GM12891 (cell line): Measurements from ENCODE around the gene GRB2.
"Not testable (repeated sequence)": the region's sequence is repeated elsewhere in the genome, so short reads cannot be mapped to it uniquely, and the experiment has no call there.

Source experiments
- DNase-seq: peaks from one replicate; pipeline ENCODE4 v3.0.0; 2011; ENCODE audit warnings: low spot score; ENCODE audit not compliant: insufficient read length
- FAIRE-seq: peaks from 2 replicates; lab custom pipeline; 2011; peaks lifted over from hg19 to GRCh38; lab: Jason Lieb, UNC
- PAX5 ChIP-seq: IDR thresholded peaks from 2 replicates; pipeline ENCODE4 v1.6.1; 2011; ENCODE audit warnings: low read length, moderate library complexity, mild to moderate bottlenecking; ENCODE audit not compliant: insufficient read depth, severe bottlenecking
- POLR2A ChIP-seq: IDR thresholded peaks from 2 replicates; pipeline ENCODE4 v1.6.1; 2011; ENCODE audit warnings: low read depth, low read length, control low read depth
- POLR2AphosphoS5 ChIP-seq: IDR thresholded peaks from 2 replicates; pipeline ENCODE4 v1.6.1; 2011; ENCODE audit warnings: low read depth, low read length, control low read depth
- POU2F2 ChIP-seq: IDR thresholded peaks from 2 replicates; pipeline ENCODE4 v1.6.1; 2011; ENCODE audit warnings: low read depth, mild to moderate bottlenecking, control low read depth, low read length, moderate library complexity
- SPI1 ChIP-seq: IDR thresholded peaks from 2 replicates; pipeline ENCODE4 v1.6.1; 2011; ENCODE audit warnings: low read depth, low read length, control low read depth
- TAF1 ChIP-seq: IDR thresholded peaks from 2 replicates; pipeline ENCODE4 v1.6.1; 2011; ENCODE audit warnings: low read depth, low read length, control low read depth

GRB2 gene

GRCh38 chr17:75350706-75351105, 54.8 kb downstream of the GRB2 start:
- FAIRE-seq (no peak), DNase-seq (no peak)
- no peak for TF ChIP-seq SPI1
- no peak for TF ChIP-seq TAF1
- TF ChIP-seq PAX5: no peak
- TF ChIP-seq POLR2AphosphoS5: no peak
- TF ChIP-seq POLR2A: no peak

GRCh38 chr17:75350029-75350428, 55.4 kb downstream of the GRB2 start:
- FAIRE-seq (no peak), DNase-seq (no peak)
- no peak for TF ChIP-seq TAF1
- TF ChIP-seq PAX5: no peak
- TF ChIP-seq SPI1: no peak
- TF ChIP-seq POU2F2: no peak
- no peak for TF ChIP-seq POLR2AphosphoS5
- TF ChIP-seq POLR2A: no peak

GRCh38 chr17:75349589-75349988, 55.9 kb downstream of the GRB2 start:
- DNase-seq: no peak
- no peak for TF ChIP-seq PAX5
- no peak for TF ChIP-seq POU2F2
- no peak for TF ChIP-seq TAF1
- TF ChIP-seq POLR2AphosphoS5: no peak
- TF ChIP-seq POLR2A: no peak
- no peak for TF ChIP-seq SPI1
- FAIRE-seq: no peak

- TF ChIP-seq PAX5 (peak; percentile 70), TAF1 (no peak)
- FAIRE-seq (no peak), DNase-seq (no peak)
Observed at GRCh38 chr17:75348386-75349012, 57.0 kb downstream of the GRB2 start.

- FAIRE-seq (peak; percentile 76), DNase-seq (no peak)
- TF ChIP-seq TAF1: no peak
- no peak for TF ChIP-seq SPI1
- TF ChIP-seq POLR2A: no peak
- peak; percentile 41; the same call in 1 of the 2 replicates for TF ChIP-seq POU2F2
- peak; percentile 50; the same call in 1 of the 2 replicates for TF ChIP-seq POLR2AphosphoS5
- TF ChIP-seq PAX5: no peak
Observed at GRCh38 chr17:75346906-75347305, 58.6 kb downstream of the GRB2 start.

- DNase-seq, FAIRE-seq: not testable (repeated sequence)
Observed at GRCh38 chr17:75346368-75346767, 59.1 kb downstream of the GRB2 start.

- FAIRE-seq (peak; percentile 82), DNase-seq (no peak)
- no peak for TF ChIP-seq POLR2AphosphoS5
- TF ChIP-seq POLR2A: peak; percentile 48; the same call in 1 of the 2 replicates
- peak; percentile 78 for TF ChIP-seq SPI1
- peak; percentile 96 for TF ChIP-seq POU2F2
- TF ChIP-seq TAF1: no peak
Observed at GRCh38 chr17:75345514-75346167, 59.8 kb downstream of the GRB2 start.

GRCh38 chr17:75344666-75345065, 60.8 kb downstream of the GRB2 start:
- FAIRE-seq: no peak
- no peak for DNase-seq
- TF ChIP-seq TAF1 (no peak), SPI1 (no peak), PAX5 (no peak), POLR2A (no peak), POU2F2 (no peak), POLR2AphosphoS5 (no peak)

GRCh38 chr17:75342996-75343395, 62.5 kb downstream of the GRB2 start:
- DNase-seq (no peak), FAIRE-seq (no peak)
- TF ChIP-seq PAX5 (no peak), POLR2A (no peak), POU2F2 (no peak), SPI1 (no peak), POLR2AphosphoS5 (no peak), TAF1 (no peak)

- FAIRE-seq (no peak), DNase-seq (no peak)
- TF ChIP-seq POLR2A: no peak
Observed at GRCh38 chr17:75341784-75342486, 63.5 kb downstream of the GRB2 start.
